GM18502 (cell line): Measurements from ENCODE around the gene ARFGAP1.

ENCODE experiments used
- ATAC-seq: cut with Tn5 transposase; IDR thresholded peaks from one replicate; pipeline ENCODE4 v1.9.1; 2021; ENCODE audit warnings: mild to moderate bottlenecking; ENCODE audit not compliant: unreplicated experiment, poor library complexity

ARFGAP1 gene

DNA sequence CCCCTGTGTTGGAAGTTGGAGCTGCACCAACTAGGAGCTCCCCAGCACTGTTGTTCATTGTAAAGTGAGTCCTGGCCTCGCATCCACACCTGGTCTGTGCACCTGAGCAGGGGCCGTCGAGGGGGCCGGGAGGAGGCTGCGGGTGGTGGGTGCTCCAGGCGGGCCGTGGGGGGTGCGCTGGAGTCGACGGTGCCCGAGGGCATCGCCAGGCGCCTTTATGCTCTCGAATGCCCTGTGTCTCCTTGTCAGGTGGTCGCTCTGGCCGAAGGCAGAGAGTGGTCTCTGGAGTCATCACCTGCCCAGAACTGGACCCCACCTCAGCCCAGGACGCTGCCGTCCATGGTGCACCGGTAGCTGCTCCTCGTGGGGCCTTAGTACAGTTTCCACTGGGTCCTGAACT lies 4.3 kb downstream of the ARFGAP1 start:
- ATAC-seq = no peak

DNA sequence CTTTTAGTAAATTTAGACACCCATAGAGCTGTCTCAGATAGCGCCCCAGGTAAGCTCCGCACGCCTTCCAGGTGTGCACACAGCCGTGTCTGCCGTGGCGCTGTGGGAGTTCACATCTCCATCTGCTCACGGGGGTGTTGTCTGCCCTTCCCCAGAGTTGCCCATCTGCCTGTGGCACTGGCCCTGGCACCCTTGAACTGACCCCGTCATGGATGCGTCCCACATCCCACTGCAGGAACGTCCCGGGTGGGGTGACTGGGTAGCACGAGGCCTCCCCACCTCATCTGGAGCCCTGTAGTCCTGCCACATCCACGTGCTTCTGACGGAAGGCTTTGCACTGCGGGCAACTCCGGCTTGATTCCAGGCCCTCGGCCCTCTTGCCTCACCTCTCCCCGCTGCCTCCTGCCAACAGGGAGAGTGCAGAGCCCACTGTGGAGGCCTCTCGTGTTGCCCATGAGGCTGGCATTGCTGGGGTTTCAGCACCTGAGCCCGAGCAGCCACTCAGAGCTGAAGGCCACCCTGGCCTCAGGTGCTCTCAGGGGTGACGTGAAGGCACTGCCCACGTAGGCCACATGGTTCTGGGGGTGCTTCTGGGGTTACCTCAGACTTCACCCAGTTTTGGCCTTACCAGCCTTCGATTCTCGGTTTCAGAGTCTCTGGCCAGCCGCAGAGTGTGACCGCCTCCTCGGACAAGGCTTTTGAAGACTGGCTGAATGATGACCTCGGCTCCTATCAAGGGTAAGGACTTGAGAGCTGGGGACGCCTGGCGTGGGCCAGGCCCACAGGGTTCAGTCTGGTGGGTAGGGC lies 5.1 kb downstream of the ARFGAP1 start:
- no peak for ATAC-seq

DNA sequence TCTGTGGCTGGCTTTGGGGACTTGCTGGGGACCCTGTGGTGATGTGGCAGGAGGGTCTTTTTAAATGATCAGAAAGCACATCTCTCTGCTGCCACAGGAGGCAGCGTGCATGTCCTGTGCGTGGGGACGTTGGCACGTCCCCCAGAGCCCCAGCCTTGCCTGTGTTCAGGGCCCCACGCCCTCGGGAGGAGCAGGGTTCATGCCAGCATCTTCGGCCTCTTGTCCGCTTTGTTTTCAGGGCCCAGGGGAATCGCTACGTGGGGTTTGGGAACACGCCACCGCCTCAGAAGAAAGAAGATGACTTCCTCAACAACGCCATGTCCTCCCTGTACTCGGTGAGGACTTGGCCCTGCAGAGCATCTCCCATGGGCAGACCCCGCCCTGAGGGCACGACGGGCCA lies 6.0 kb downstream of the ARFGAP1 start:
- ATAC-seq = no peak

DNA sequence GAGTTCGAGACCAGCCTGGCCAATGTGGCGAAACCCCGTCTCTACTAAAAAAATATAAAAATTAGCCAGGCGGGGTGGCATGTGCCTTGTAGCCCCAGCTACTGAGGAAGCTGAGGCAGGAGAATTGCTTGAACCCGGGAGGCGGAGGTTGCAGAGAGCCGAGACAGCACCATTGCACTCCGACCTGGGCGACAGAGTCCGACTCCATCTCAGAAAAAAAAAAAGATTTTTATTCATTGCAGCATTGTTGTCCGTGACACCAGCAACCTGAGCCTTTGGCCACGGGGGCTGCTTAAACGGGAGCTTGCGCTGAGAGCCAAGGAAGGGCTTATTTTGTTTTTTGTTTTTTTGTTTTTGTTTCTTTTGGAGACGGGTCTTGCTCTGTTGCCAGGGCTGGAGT lies 7.3 kb downstream of the ARFGAP1 start:
- ATAC-seq = no peak

DNA sequence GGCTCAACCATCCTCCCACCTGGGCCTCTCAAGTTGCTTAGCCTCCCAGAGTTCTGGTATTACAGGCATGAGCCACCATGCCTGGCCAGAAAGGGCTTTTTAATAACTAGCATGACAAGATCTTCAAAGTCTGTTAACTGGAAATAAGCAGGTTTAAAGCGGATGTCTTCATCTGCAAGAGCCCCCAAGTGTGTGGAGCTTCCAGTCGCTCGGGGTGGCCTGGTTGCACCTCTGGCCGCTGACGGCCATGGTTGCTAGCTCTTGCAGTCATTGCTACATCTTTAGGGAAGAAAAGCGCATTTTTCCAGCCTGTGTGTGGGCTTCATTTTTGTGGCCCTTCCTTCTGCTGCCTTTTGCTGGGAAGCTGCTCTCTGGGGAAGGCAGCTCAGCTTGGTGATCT lies 7.8 kb downstream of the ARFGAP1 start:
- ATAC-seq = no peak

DNA sequence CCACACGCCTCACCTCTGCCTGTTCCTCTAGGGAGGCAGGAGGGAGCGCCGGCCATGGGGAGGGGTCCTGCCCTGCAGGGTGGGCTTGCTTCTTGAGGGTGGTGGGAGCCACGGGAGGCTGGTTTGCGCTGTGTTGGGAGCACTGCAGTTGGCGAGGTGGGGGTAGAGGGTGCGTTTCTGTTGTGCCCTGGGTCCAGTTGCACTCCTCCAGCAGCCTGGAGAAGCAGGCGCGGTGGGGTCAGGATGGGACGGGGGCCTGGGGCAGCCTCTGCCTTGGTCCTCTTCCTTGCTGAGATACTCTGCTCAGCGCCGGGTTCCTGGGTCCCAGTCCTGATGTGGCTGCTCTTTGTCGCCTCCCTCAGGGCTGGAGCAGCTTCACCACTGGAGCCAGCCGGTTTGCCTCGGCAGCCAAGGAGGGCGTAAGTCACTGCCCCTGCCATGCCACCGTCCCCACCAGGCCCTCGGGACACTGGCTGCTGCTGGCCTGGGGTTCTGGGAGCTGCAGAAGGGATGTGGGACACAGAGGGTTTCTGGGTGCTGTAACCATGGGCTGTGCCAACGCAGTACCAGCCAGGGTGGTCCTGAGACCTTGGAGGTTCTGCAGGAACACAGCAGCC lies 8.4 kb downstream of the ARFGAP1 start:
- no peak for ATAC-seq

DNA sequence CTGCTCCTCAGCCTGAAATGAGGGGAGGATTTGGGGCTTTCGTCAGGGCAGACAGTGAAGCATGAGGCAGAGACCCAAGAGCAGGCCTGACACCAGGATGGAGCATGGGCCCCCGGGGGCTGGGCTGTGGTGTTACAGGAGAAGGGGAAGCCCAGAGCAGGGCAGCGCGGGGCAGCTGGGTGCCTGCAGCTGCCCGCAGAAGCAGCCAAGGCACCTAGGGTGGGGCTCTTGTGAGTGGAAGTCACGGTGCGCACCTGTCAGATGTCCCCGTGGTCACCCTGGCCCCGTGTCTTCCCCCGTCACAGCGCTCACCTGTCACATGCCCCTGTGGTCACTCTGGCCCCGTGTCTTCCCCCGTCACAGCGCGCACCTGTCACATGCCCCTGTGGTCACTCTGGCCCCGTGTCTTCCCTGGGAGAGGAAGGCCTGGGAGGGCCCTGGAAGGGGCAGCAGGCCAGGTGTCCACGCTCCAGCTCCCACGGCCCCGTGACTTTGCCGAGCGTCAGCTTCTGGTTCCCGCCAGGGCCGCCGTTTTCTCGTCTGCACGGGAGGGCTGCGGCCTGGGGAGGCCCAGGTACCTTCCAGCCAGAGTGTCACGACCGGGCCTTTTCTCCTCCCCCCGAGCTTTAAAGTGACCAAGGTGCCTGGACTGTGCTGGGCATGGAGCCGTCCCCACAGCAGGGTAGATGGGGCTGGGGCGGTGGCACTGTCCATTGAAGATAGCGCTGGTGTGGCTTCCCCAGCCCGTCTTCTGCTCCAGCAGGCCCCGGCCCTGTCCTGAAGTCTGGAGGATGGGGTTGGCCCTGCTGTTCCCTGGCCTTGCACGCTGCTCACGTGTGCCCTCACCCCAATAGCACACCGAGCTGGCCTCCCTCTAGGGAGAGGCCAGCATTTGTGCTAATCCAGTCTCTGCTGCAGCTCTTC lies 9.4 kb downstream of the ARFGAP1 start:
- no peak for ATAC-seq

DNA sequence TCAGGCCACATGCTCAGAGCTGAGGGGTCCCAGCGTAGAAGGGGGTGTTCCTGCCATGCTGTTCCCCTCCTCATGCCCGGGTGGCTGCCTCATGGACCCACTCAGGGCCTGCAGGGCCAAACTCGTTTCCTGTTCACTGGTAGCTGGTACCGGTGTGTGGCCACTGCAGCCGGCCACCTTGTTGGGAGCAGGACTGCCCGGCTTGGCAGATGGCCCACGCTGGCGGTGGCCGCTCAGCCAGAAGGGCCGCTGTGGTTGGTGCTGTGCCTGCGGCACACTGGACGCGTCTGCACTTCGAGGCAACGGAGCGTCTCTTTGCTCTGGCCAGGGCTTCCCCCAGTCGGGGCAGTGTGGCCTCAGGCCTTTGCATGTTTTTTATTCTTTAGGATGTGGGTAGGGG lies 10.3 kb downstream of the ARFGAP1 start:
- no peak for ATAC-seq

DNA sequence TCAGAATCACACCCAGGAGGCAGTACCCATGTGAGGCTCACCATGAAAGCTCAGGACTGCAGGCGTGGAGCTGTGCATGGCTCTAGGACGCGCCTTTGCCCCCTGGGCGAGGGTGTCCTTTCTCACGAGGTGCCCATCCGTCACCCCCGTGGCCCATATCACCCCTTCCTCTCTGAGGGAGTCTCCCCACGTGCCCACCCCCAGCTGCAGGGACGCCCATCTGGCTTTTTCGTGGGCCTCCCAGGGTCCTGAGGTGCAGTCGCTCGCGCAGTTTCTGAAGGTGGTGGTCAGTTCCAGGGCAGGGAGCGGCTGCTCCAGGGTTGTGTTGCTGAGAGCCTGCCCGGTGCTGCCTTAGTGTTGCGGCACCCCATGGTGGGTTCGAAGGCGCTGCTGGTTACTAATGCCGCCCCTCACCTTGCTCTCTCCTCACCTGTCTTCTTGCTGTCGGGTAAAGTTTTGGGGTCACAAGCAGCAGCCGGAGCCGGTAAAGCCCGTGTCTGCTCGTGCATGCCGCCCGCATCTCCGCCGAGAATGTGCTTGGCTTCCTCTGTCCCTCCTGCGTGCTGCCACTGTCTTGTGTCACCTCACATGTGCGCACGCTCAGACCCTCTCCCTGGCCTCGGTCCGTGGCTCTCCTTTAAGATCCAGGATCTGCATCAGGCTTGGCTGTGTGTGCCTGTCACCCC lies 10.9 kb downstream of the ARFGAP1 start:
- ATAC-seq = no peak

DNA sequence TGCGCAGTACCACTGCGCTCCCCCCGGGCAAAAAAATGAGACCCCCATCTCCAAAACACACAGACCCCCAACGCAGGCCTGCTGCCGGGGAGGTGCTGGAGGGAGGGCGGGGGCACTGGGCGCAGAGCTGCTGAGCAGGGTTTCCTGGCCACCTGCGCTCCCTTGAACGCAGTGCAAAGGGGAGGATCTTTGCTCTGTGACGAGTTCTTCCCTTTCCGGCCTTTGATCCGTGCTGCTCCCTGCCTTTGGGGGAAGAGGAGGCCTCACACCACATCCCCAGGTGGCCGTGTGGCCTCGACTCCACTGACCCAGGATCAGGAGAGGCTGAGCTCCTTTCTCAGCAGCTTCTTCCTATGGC lies 11.4 kb downstream of the ARFGAP1 start:
- no peak for ATAC-seq

DNA sequence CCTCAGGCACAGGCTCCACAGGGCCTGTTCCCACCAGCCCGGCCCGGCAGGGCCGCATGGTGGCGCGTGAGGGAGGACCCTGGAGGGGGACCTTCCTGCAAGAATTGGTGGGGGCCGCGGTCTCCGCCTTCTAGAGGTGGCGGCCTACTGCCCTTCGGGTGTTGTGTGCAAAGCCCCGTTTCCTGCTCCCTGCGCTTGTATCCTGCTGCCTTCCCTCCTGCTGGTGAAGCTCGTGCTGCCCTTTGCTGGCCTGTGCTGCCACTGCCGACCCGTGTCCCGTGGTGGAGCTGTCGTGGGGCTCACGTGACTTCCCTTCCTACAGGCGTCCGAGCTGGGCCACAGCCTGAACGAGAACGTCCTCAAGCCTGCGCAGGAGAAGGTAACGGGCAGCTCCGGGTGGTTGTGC lies 11.9 kb downstream of the ARFGAP1 start:
- ATAC-seq = no peak

DNA sequence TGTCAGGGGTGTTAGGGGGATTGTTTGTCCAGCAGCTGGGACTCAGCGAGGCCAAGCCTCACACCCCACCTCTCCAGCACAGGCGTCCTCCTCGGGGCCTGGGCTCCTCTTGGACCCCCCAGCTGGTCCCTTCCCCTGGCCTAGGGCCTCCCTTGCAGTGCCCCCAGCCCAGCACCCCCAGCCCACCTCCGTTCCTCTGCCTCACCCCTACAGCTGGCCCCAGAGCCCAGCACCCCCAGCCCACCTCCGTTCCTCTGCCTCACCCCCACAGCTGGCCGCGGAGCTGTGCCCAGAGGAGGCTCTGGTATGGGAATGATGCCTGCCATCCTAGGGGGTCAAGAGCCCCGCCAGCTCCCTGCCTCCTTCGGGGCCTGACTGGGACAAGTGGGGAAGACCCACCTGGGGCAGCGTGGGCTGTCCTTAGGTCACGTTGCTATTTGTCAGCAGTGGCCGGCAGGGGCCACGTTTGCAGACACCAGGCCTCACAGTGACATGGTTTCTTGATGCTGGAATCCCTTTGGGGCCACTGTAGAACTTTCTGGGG lies 12.4 kb downstream of the ARFGAP1 start:
- no peak for ATAC-seq

DNA sequence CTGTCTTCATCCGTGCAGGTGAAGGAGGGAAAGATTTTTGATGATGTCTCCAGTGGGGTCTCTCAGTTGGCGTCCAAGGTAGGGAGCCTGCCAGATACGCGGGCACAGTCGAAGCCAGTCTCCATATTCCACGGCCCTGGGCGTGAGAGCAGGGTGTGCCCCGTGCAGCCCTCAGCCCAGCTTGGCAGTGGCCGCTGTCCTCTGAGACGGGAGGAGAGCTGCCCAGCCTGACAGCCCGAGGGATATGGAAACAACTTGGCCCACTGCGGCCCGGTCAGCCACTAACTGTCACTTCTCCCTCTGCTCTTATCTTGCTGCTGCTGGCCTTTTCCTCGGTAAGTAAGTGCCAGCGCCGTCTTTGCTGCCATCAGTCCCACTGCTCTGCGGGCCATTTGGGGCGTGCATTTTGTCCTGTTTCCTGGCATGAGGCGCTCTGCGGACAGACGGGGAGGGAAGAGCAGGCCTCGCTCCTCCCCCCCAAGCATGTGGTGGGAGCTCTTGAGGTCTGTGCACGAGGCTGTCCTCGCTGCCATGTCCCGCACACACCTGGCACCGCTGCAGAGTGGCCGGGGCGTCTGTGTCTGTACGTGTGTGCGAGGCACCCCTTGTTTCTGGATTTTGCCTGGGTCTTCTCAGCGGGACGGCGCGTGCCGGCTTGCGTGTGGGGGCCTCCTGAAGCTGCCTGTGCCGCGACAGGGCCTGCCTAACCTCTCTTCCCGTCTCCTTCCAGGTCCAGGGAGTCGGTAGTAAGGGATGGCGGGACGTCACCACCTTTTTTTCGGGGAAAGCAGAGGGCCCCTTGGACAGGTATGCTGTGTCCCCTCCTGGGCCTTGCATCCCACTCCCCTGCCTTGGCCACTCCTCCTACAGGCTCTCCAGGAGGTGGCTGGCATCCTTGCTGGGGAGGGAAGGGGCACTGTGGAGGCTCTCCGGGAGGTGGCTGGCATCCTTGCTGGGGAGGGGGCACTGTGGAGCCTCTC lies 13.3 kb downstream of the ARFGAP1 start:
- ATAC-seq = no peak

DNA sequence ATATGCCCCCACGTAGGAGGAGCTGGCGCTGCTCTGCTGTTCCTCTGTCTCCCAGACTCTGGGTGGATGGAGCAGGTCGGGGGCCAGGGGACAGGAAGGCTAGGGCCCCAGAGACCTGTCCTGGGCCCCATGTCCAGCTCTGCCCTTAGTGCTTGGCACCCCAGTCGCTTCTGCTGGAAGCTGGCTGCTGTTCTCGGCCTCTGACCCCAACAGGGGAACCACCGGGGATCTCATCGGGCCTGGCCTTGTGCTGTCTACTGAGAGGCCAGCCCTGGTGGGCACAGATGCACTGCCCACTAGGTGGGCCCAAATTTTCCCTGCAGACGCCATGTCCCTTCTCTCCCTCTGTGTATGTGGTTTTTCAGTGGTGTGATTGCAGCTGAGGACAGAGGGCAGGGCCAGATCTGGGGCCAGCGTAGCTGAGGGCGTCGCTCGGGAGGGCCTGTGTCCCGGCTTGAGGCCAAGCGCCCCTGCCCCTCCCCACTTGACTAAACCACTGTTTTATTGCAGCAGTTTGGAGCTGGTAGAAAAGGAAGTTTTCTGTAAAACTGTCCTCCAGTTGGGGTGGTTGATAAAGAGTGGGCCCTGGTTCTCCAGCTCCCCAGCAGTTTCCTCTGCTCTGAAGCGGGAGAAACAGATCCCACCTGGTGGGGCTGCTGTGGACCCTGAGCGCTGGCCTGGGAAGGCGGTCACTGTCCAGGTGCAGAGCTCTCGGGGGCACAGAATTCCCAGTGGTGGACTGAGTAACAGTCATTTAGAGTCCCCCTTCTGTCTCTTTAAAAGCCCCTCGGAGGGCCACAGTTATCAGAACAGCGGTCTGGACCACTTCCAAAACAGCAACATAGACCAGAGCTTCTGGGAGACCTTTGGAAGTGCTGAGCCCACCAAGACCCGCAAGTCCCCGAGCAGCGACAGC lies 14.4 kb downstream of the ARFGAP1 start:
- ATAC-seq = no peak

DNA sequence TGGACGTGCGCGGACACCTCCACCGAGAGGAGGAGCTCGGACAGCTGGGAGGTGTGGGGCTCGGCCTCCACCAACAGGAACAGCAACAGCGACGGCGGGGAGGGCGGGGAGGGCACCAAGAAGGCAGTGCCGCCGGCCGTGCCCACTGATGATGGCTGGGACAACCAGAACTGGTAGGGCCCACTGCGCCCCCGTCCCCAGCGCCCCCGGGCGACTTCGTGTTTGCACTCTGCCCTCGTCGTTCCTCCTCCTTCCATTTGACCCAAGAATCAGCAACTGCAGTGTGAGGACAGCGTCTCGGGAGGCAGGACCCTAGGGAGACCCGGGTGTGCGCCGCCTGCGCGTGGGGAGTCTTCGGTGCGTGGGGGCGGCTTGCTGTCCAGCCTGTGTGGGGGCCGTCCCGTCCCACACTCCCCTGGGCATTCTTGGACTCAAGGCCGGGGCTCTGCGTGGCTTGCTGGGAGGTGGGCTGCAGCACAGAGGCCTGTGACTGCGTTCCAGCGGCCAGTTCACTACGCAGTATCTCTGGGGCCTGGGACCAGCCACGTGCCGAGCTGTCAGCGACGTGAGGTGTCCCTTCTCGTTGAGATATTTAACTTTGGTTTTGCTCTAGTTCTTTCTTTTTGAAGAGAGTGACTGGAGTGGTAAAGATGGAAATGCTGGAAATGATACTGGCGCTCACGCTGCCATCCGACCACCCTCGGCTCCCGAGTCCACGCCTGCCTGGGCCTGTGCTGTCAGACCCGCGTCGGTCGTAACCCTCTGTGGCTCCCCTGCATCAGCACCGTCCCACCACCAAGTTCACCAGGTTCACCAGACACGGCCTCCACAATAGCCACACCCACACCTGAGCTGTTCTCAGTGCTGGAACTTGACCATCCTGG lies 15.3 kb downstream of the ARFGAP1 start:
- no peak for ATAC-seq

DNA sequence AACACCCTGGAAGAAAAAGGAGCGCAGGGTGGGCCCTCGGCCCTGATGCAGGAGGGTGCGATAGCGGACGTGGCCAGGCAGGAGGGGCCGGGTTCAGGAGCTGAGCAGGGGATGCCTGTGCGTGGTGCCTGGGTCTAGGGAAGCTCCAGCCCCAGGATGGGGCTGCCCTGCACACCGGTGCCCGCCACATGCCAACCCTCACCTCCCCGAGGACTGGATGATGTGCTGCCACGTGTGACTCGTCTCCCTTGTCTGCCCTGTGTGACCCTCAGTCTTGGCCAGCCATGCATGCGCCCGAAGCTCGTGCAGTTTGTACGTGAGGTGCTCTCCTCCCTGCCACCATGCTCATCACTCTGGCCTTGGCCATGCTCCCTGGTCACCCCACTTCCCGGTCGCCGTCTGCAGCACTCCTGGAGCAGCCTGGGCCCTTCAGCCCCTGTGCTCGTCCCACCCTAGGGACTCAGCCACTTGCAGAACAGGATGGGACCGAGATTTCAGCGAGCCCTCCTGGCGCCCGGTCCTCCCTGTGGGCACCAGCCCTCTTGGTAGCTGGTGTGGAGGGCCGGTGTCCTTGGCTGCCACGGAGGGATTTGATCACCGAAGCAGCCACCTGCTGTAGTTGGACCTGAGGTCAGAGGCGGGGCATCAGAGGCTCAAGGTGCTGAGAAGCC lies 16.1 kb downstream of the ARFGAP1 start:
- ATAC-seq = no peak
